IPS-NIHi11 (cell line): Measurements from ENCODE around the gene DCHS2.

Experiments used
- DNase-seq: peaks from one replicate; pipeline ENCODE4 v3.0.0; 2012; ENCODE audit warnings: mixed read lengths, low spot score

DCHS2 gene

GRCh38 chr4:154444958-154445357 lies 46.6 kb downstream of the DCHS2 start:
- no peak for DNase-seq

DNA sequence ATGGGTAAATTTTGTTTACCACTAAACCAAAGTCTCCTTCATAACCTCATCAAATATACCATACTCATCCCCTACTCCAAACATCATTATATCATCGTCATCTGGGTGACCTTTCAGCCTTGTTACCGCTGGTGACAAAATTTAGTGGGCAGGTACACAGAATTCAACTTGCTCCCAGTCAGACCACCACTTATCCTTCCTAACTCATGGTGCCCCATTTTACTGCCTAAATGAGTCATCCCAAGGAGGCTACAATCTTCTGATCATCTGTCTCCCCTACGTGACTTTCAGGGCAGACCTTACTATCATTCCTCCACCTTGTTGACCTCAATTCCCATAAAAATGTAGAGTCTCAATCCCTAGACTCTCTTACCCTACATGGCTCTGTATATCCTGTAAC lies 49.6 kb downstream of the DCHS2 start:
- no peak for DNase-seq

DNA sequence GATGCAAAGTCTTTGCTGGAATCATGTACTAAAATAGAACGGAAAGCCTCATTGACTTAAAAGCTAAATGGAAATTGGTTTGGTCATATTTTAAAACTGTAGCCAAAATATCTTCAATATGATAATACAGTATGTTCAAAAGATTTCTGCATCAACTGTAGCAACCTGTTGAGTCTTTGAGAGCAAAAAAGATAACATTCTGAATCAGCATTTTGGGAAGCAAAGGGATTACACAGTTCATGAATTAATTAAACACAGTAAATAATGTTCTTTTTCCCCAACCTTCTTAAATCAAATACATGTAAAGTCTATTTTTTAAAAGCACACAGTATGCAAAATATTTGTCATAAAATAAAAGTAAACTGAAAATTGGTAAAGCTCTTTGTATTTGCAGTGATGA lies 50.5 kb downstream of the DCHS2 start:
- no peak for DNase-seq

GRCh38 chr4:154439224-154439623 lies 52.4 kb downstream of the DCHS2 start:
- no peak for DNase-seq

GRCh38 chr4:154435895-154436294 lies 55.7 kb downstream of the DCHS2 start:
- no peak for DNase-seq

- DNase-seq = no peak
Observed at GRCh38 chr4:154433543-154433942, 58.1 kb downstream of the DCHS2 start.

DNA sequence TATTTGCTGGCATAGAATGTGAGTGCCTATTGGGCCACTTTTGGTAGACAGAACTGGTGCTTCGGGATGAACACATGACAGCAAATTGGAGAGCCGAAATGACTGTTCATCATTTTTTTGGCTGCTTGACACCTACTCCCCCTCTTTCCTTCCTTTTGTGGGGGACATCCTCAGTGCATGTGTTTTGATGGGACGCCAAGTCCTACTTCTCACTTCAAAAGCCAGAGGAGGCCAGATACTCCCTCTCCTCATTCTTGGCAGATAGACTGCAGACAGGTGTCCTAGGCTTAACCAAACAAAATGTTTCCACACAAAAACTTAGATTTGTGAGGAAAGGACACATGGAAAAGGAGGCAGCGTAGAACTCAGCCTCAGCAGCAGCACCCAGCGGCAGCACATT lies 62.4 kb downstream of the DCHS2 start:
- DNase-seq = no peak

- no peak for DNase-seq
Observed at GRCh38 chr4:154427149-154427548, 64.5 kb downstream of the DCHS2 start.

- no peak for DNase-seq
Observed at GRCh38 chr4:154425514-154425913, 66.1 kb downstream of the DCHS2 start.

GRCh38 chr4:154424810-154425484 lies 66.7 kb downstream of the DCHS2 start:
- DNase-seq = no peak

DNA sequence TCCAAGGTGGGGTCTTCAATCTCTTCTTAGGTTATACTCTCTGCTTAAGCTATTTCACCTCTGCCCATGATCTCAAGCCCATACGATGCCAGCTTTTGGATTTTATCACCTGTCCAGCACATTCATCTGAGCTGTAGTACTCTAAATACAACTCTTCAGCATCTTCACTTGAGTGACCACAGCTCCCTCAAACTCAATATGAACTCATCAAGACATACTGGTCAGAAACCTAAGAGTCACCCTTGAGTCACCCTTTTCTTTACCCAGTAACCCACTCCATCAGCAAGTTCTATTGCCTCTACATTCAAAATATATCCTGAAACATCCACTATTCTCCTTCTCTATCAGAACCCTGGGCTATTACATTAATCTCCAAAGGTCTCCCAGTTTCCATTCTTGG lies 69.4 kb downstream of the DCHS2 start:
- no peak for DNase-seq

- no peak for DNase-seq
Observed at GRCh38 chr4:154421618-154422017, 70.0 kb downstream of the DCHS2 start.

- DNase-seq = no peak
Observed at GRCh38 chr4:154417373-154417673, 74.3 kb downstream of the DCHS2 start.

GRCh38 chr4:154416190-154416547 lies 75.4 kb downstream of the DCHS2 start:
- peak; percentile 42 for DNase-seq

- peak; percentile 14 for DNase-seq
Observed at GRCh38 chr4:154415313-154415712, 76.3 kb downstream of the DCHS2 start.

DNA sequence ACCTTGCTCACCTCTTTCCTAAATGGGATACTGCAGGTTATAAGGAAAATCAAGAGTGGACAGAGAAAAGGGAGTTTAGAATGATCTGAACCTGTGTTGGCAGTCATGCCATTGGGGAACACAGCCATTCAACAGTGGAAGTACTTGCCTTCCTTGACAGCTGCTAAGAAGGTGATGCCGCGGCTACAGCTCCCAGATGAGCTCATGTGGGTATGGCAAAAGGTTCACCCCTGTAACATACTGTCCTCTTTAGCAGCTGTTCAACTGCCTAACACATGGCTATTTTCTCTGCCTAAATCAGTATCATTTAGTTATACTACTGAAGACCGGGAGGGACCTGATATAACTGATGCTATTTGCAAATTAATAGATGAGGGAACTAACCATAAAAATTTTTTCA lies 76.8 kb downstream of the DCHS2 start:
- DNase-seq = no peak

GRCh38 chr4:154414371-154414770 lies 77.2 kb downstream of the DCHS2 start:
- DNase-seq = no peak

- no peak for DNase-seq
Observed at GRCh38 chr4:154407443-154407842, 84.2 kb downstream of the DCHS2 start.

GRCh38 chr4:154406018-154406795 lies 85.4 kb downstream of the DCHS2 start:
- no peak for DNase-seq

DNA sequence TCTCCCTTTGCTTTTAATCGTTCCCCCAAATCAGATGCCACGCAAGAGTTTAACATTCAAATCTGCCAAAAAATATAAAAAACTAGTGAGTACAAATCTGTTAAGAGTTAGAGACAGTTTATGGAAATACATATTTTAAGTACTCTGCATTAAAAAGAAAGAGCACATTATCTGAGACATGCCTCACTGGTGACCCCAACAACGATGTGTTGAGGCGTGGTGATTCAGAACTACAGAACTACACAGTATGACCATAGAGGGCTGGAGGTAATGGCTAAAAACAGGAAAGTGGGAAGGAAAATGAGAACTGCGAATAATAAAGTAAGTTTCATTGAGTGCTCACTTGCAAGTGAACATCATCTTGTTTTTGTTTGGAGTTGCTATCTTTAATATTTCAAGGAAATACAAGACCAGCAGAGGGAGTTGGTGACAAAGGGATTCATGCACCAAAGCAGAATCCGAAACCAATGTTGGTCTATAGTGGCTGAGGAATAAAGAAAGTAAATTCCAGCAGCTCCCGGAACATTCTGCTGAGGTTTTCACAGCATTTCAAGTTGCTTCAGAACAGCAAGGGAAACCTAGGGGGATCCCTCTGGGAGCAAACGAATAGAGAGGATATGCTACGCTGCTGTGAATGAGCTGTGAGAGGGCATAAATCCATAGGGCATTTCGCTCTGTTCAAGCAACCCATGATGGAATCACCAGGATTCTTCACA lies 92.2 kb downstream of the DCHS2 start:
- DNase-seq = no peak

DNA sequence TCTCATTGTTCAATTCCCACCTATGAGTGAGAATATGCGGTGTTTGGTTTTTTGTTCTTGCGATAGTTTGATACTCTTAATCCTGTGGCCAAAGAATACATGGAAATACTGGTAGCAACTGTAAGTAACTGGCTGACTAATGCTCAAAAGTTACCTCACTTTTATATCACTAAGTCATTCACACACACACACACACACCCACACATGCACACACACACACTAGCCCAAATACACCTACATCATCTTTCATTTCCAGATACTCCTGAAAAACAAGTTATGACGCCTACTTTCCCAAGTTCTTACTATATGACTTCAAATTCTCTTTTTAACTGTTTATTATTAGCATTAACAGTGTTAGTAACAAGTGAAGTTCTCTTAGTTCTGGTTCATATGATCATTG lies 101.3 kb downstream of the DCHS2 start:
- DNase-seq = no peak

- DNase-seq = no peak
Observed at GRCh38 chr4:154389148-154389547, 102.5 kb downstream of the DCHS2 start.

DNA sequence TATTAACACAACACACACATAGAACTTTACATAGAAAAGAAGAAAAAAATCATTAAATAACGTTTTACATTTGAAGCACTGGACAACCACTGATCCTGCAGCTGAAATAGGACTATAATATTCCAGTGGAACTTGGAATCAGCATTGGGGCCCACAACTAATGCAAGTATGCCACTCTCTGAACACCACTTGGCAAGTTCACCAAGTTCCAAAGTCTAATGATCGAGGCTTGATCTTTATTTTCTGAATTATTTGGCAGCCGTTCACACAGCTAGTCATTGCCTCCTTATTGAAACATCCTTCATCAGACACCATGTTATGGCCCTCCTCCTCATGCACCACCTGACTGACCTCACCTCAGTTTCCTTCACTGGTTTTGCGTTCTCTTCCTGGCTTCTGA lies 107.6 kb downstream of the DCHS2 start:
- DNase-seq = no peak
